KMS-11 (cell line): Measurements from ENCODE around the gene TARP.

Source experiments
- H2AFZ ChIP-seq: fragments of 200-600 bp; sonication (generic); 2 replicates; pipeline ENCODE4 v1.6.1; 2016; ENCODE audit warnings: antibody characterized with exemption, mixed run types, low read depth
- H3K27ac ChIP-seq: fragments of 200-600 bp; sonication (generic); 2 replicates; pipeline ENCODE4 v1.6.1; 2016; ENCODE audit warnings: mild to moderate bottlenecking, mixed run types
- H3K27me3 ChIP-seq: fragments of 200-600 bp; sonication (generic); 2 replicates; pipeline ENCODE4 v1.6.1; 2017; ENCODE audit warnings: mild to moderate bottlenecking, low read depth, mixed run types, moderate library complexity; ENCODE audit not compliant: insufficient read depth
- H3K36me3 ChIP-seq: fragments of 200-600 bp; sonication (generic); 2 replicates; pipeline ENCODE4 v1.6.1; 2017; ENCODE audit warnings: mild to moderate bottlenecking, mixed run types; ENCODE audit not compliant: insufficient read depth
- H3K4me1 ChIP-seq: fragments of 200-600 bp; sonication (generic); 2 replicates; pipeline ENCODE4 v1.6.1; 2016; ENCODE audit warnings: mild to moderate bottlenecking, low read depth, mixed run types; ENCODE audit not compliant: poor library complexity, severe bottlenecking
- H3K4me2 ChIP-seq: fragments of 200-600 bp; sonication (generic); 2 replicates; pipeline ENCODE4 v1.7.0; 2016; ENCODE audit warnings: mild to moderate bottlenecking, mixed run types
- H3K4me3 ChIP-seq: fragments of 200-600 bp; sonication (generic); IDR thresholded peaks from 2 replicates; pipeline ENCODE4 v1.6.1; 2017; ENCODE audit warnings: low read depth, low read length, mixed read lengths; ENCODE audit not compliant: insufficient read depth
- H3K79me2 ChIP-seq: fragments of 200-600 bp; sonication (generic); 2 replicates; pipeline ENCODE4 v1.6.1; 2016; ENCODE audit warnings: low read depth, mixed run types; ENCODE audit not compliant: insufficient read depth
- H3K9ac ChIP-seq: fragments of 200-600 bp; sonication (generic); 2 replicates; pipeline ENCODE4 v1.6.1; 2016; ENCODE audit warnings: mild to moderate bottlenecking, mixed run types
- H4K20me1 ChIP-seq: fragments of 200-600 bp; sonication (generic); 2 replicates; pipeline ENCODE4 v1.6.1; 2016; ENCODE audit warnings: mild to moderate bottlenecking, mixed run types; ENCODE audit not compliant: insufficient read depth
- CTCF ChIP-seq: fragments of 200-600 bp; sonication (generic); conservative IDR thresholded peaks from 2 replicates; pipeline ENCODE4 v1.6.1; 2017; ENCODE audit warnings: low read depth, mild to moderate bottlenecking, antibody characterized with exemption, low read length, moderate library complexity, mixed read lengths

Gene TARP

GRCh38 chr7:38281266-38281665, 7.8 kb upstream of the TARP start:
- Histone ChIP-seq H2AFZ (no peak overlapping the region), H3K9ac (no peak overlapping the region), H4K20me1 (no peaks in the 10 kb centered on the region), H3K4me1 (peaks cover 19% of the 10 kb centered on the region), H3K27me3 (no peaks in the 10 kb centered on the region), H3K36me3 (no peaks in the 10 kb centered on the region), H3K4me2 (no peak overlapping the region), H3K79me2 (no peaks in the 10 kb centered on the region), H3K27ac (no peak overlapping the region), H3K4me3 (no peak overlapping the region)
- no peak for TF ChIP-seq CTCF

- Histone ChIP-seq H3K27me3 (no peaks in the 10 kb centered on the region), H3K4me1 (peaks cover 19% of the 10 kb centered on the region), H3K4me2 (no peak overlapping the region), H3K27ac (no peak overlapping the region), H3K4me3 (no peak overlapping the region), H2AFZ (no peak overlapping the region), H3K36me3 (no peaks in the 10 kb centered on the region), H3K79me2 (no peaks in the 10 kb centered on the region), H4K20me1 (no peaks in the 10 kb centered on the region), H3K9ac (no peak overlapping the region)
- no peak for TF ChIP-seq CTCF
Observed at GRCh38 chr7:38280707-38281106, 7.3 kb upstream of the TARP start.

- Histone ChIP-seq H3K27ac (no peak overlapping the region), H3K27me3 (no peaks in the 10 kb centered on the region), H3K4me1 (peaks cover 14% of the 10 kb centered on the region), H3K4me2 (no peak overlapping the region), H3K9ac (no peak overlapping the region), H3K36me3 (no peaks in the 10 kb centered on the region), H4K20me1 (no peaks in the 10 kb centered on the region), H2AFZ (no peak overlapping the region), H3K4me3 (no peak overlapping the region), H3K79me2 (no peaks in the 10 kb centered on the region)
- no peak for TF ChIP-seq CTCF
Observed at GRCh38 chr7:38280000-38280399, 6.6 kb upstream of the TARP start.

- Histone ChIP-seq H3K27me3 (no peaks in the 10 kb centered on the region), H4K20me1 (no peaks in the 10 kb centered on the region), H3K36me3 (no peaks in the 10 kb centered on the region), H3K4me1 (no peaks in the 10 kb centered on the region), H3K79me2 (no peaks in the 10 kb centered on the region), H3K9ac (no peak overlapping the region), H3K4me2 (no peak overlapping the region), H2AFZ (no peak overlapping the region), H3K4me3 (no peak overlapping the region), H3K27ac (no peak overlapping the region)
- no peak for TF ChIP-seq CTCF
Observed at GRCh38 chr7:38276096-38276877, 2.9 kb upstream of the TARP start.
